Stimulated activated CD4-positive, alpha-beta T cell treated with anti-CD3 and anti-CD28 coated beads, Interleukin-4, amount 100 ng/mL, for 4 hours (primary cell): ENCODE measurements around the gene DCAF11.

Experiments used
- DNase-seq, 2 experiments: peaks; one replicate each; pipeline ENCODE4 v3.0.0-alpha.2; 2020

Gene DCAF11

GRCh38 chr14:24162093-24162492, 47.5 kb downstream of the DCAF11 start:
- DNase-seq = peak in 1 of 2 experiments; percentile 31

- DNase-seq = no peak
These were observed 50.0 kb downstream of the DCAF11 start for GRCh38 chr14:24164518-24164991.

- DNase-seq = no peak
These were observed 51.2 kb downstream of the DCAF11 start for GRCh38 chr14:24165785-24166184.

- no peak for DNase-seq
These were observed 53.0 kb downstream of the DCAF11 start for GRCh38 chr14:24167469-24168114.

GRCh38 chr14:24171422-24172260, 57.1 kb downstream of the DCAF11 start, which contains the start of gene REC8:
Gene REC8, plus strand, starts transcription at chr14:24172080. Its CDS starts 473 bp downstream, at chr14:24172553.
- peak; percentile 50 to 51 for DNase-seq

- DNase-seq = no peak
These were observed 57.8 kb downstream of the DCAF11 start for GRCh38 chr14:24172261-24172860.

- no peak for DNase-seq
These were observed 58.3 kb downstream of the DCAF11 start for GRCh38 chr14:24172871-24173281.
